Measurements from ENCODE around the gene RPS8. TPM values are rescaled to one million over a fixed set of nuclear protein-coding genes. Genes with fewer than 3 reads are reported as not detected.

Gene RPS8
- total and polyA plus RNA-seq, 9 donors, result 2,811 to 4,408 (median 3,136) TPM

GRCh38 chr1:44828003-44828651 lies 52.8 kb downstream of the RPS8 start:
- no peak for DNase-seq
- H3K27me3 ChIP-seq (ENCODE audit: control insufficient read depth, insufficient read depth, low read length), result no peaks in the 10 kb centered on the region
- no peak overlapping the region for H3K27ac ChIP-seq (ENCODE audit: low read length)
- H3K4me1 ChIP-seq (ENCODE audit: control insufficient read depth, insufficient read depth, low read length), result peaks cover 16% of the 10 kb centered on the region
- 88% methylated on average over 15 of the region's 21 CpGs for WGBS (ENCODE audit: insufficient coverage)
- H3K9me3 ChIP-seq (replicated peaks; ENCODE audit: control insufficient read depth, low read depth, low read length), result no peaks in the 10 kb centered on the region
- H3K36me3 ChIP-seq (ENCODE audit: control insufficient read depth, insufficient read depth, low read length), result peaks cover 11% of the 10 kb centered on the region
- H3K4me3 ChIP-seq (ENCODE audit: low read length), result no peak overlapping the region

Other genes starting within 250 kb of the RPS8 start
- 3.5 TPM for gene TMEM53, start 101.1 kb upstream of the RPS8 start, total RNA-seq
- 1 to 10 TPM; 5.4 to 7.8 (median 6.4) TPM for gene TMEM53, start 101.1 kb upstream of the RPS8 start, polyA plus RNA-seq (ENCODE audit: insufficient read depth in 1 of 8, insufficient read length in 8 of 8, low replicate concordance in 1 of 8)
- 1.6 TPM for gene ARMH1, start 100.8 kb upstream of the RPS8 start, total RNA-seq
- gene ARMH1, start 100.8 kb upstream of the RPS8 start, polyA plus RNA-seq (ENCODE audit: insufficient read depth in 1 of 8, insufficient read length in 8 of 8, low replicate concordance in 1 of 8), result 1 to 10 TPM; 1.3 to 2.6 (median 1.8) TPM
- not detected for gene RNU5D-1, start 44.4 kb upstream of the RPS8 start, total RNA-seq
- gene RNU5D-1, start 44.4 kb upstream of the RPS8 start, polyA plus RNA-seq (ENCODE audit: insufficient read depth in 1 of 8, insufficient read length in 8 of 8, low replicate concordance in 1 of 8), result 1 to 10 TPM in 1 of 8 donors, not detected in 7; 1.5 TPM
- gene KIF2C, start 35.7 kb upstream of the RPS8 start, total RNA-seq, result 9.2 TPM
- gene KIF2C, start 35.7 kb upstream of the RPS8 start, polyA plus RNA-seq (ENCODE audit: insufficient read depth in 1 of 8, insufficient read length in 8 of 8, low replicate concordance in 1 of 8), result 10 to 100 TPM in 7 of 8 donors, 1 to 10 TPM in 1; 9.7 to 18.2 (median 14.2) TPM
- 0.18 TPM for gene BEST4, start 12.6 kb downstream of the RPS8 start, total RNA-seq
- 1 to 10 TPM in 1 of 8 donors, under 1 TPM in 7; 0.30 to 1.4 (median 0.36) TPM for gene BEST4, start 12.6 kb downstream of the RPS8 start, polyA plus RNA-seq (ENCODE audit: insufficient read depth in 1 of 8, insufficient read length in 8 of 8, low replicate concordance in 1 of 8)
- 8.3 TPM for gene PLK3, start 24.8 kb downstream of the RPS8 start, total RNA-seq
- 10 to 100 TPM; 11.3 to 20.8 (median 13.9) TPM for gene PLK3, start 24.8 kb downstream of the RPS8 start, polyA plus RNA-seq (ENCODE audit: insufficient read depth in 1 of 8, insufficient read length in 8 of 8, low replicate concordance in 1 of 8)
- 0.40 TPM for gene DYNLT4, start 31.8 kb downstream of the RPS8 start, total RNA-seq
- under 1 TPM in 7 of 8 donors, not detected in 1; 0.14 to 0.58 (median 0.28) TPM for gene DYNLT4, start 31.8 kb downstream of the RPS8 start, polyA plus RNA-seq (ENCODE audit: insufficient read depth in 1 of 8, insufficient read length in 8 of 8, low replicate concordance in 1 of 8)
- 2.9 TPM for gene BTBD19, start 33.0 kb downstream of the RPS8 start, total RNA-seq
- 1 to 10 TPM; 4.3 to 9.5 (median 8.2) TPM for gene BTBD19, start 33.0 kb downstream of the RPS8 start, polyA plus RNA-seq (ENCODE audit: insufficient read depth in 1 of 8, insufficient read length in 8 of 8, low replicate concordance in 1 of 8)
- 2.7 TPM for gene PTCH2, start 67.7 kb downstream of the RPS8 start, total RNA-seq
- gene PTCH2, start 67.7 kb downstream of the RPS8 start, polyA plus RNA-seq (ENCODE audit: insufficient read depth in 1 of 8, insufficient read length in 8 of 8, low replicate concordance in 1 of 8), result 10 to 100 TPM in 3 of 8 donors, 1 to 10 TPM in 5; 5.8 to 14.1 (median 9.0) TPM
- 36.5 TPM for gene EIF2B3, start 211.1 kb downstream of the RPS8 start, total RNA-seq
- 10 to 100 TPM; 26.6 to 33.9 (median 28.3) TPM for gene EIF2B3, start 211.1 kb downstream of the RPS8 start, polyA plus RNA-seq (ENCODE audit: insufficient read depth in 1 of 8, insufficient read length in 8 of 8, low replicate concordance in 1 of 8)
- gene HECTD3, start 235.8 kb downstream of the RPS8 start, total RNA-seq, result 13.2 TPM
- gene HECTD3, start 235.8 kb downstream of the RPS8 start, polyA plus RNA-seq (ENCODE audit: insufficient read depth in 1 of 8, insufficient read length in 8 of 8, low replicate concordance in 1 of 8), result 10 to 100 TPM; 26.3 to 33.3 (median 31.5) TPM
- gene UROD, start 236.7 kb downstream of the RPS8 start, total RNA-seq, result 96.8 TPM
- gene UROD, start 236.7 kb downstream of the RPS8 start, polyA plus RNA-seq (ENCODE audit: insufficient read depth in 1 of 8, insufficient read length in 8 of 8, low replicate concordance in 1 of 8), result 10 to 100 TPM; 79.9 to 94.0 (median 87.4) TPM

Measured in muscle of leg (tissue), 11 donors.